Common myeloid progenitor, CD34-positive (primary cell): ENCODE data around the gene RRP12.
A peak's percentile ranks its signal among the peaks of the same experiment; 100 is the strongest.

ENCODE experiments used
- CTCF ChIA-PET: fragments of 350-600 bp; sonication (Branson Sonifier 250); formaldehyde crosslinking; loops from one replicate; lab custom pipeline; 2021; ENCODE audit warnings: antibody characterized with exemption; lab: Charles Lee
- POLR2A ChIA-PET: fragments of 350-600 bp; sonication (Branson Sonifier 250); formaldehyde crosslinking; loops from one replicate; lab custom pipeline; 2021; ENCODE audit warnings: antibody characterized with exemption; lab: Charles Lee
- DNase-seq, 3 donors: peaks; one replicate each; pipeline versions ENCODE4 v3.0.0 to v3.0.0-alpha.2; 2013
- H3K27ac ChIP-seq, 2 experiments: 1 replicate in 1 of 2; 2 replicates in 1 of 2; pipeline ENCODE4 v1.7.0; 2013; ENCODE audit warnings: inconsistent platforms in 2 of 2, low read length in 2 of 2, mild to moderate bottlenecking in 2 of 2, low read depth in 1 of 2, moderate library complexity in 1 of 2; ENCODE audit not compliant: severe bottlenecking in 2 of 2, insufficient read depth in 1 of 2, poor library complexity in 1 of 2
- H3K27me3 ChIP-seq, 5 experiments: replicated peaks in 2 of 5; 1 replicate in 3 of 5; 2 replicates in 2 of 5; pipeline versions ENCODE4 v1.6.1 to v1.7.0; 2013; ENCODE audit warnings: low read length in 4 of 5, mild to moderate bottlenecking in 2 of 5, moderate library complexity in 2 of 5, inconsistent platforms in 1 of 5; ENCODE audit not compliant: insufficient read depth in 5 of 5, control insufficient read depth in 4 of 5
- H3K36me3 ChIP-seq, 4 experiments: 1 replicate in 2 of 4; 2 replicates in 2 of 4; pipeline versions ENCODE4 v1.6.1 to v1.7.0; 2013; ENCODE audit warnings: low read length in 3 of 4, control low read depth in 1 of 4, mild to moderate bottlenecking in 1 of 4; ENCODE audit not compliant: control insufficient read depth in 4 of 4, insufficient read depth in 4 of 4
- H3K4me1 ChIP-seq, 4 experiments: 1 replicate in 3 of 4; 2 replicates in 1 of 4; pipeline versions ENCODE4 v1.6.1 to v1.7.1; 2013; ENCODE audit warnings: low read length in 3 of 4, mild to moderate bottlenecking in 3 of 4, control low read depth in 1 of 4, inconsistent platforms in 1 of 4, moderate library complexity in 1 of 4; ENCODE audit not compliant: control insufficient read depth in 4 of 4, insufficient read depth in 4 of 4; ENCODE audit errors: control extremely low read depth in 1 of 4
- H3K4me3 ChIP-seq, 7 experiments: 1 replicate in 4 of 7; 2 replicates in 3 of 7; pipeline versions ENCODE4 v1.5.1 to v1.7.0; 2013; ENCODE audit warnings: mild to moderate bottlenecking in 7 of 7, low read length in 6 of 7, moderate library complexity in 6 of 7, inconsistent platforms in 2 of 7, low read depth in 2 of 7, control low read depth in 1 of 7; ENCODE audit not compliant: insufficient read depth in 4 of 7, control insufficient read depth in 1 of 7; ENCODE audit errors: extremely low read depth in 1 of 7
- H3K9me3 ChIP-seq, 5 experiments: 1 replicate in 4 of 5; 2 replicates in 1 of 5; pipeline versions ENCODE4 v1.6.1 to v1.7.1; 2013; ENCODE audit warnings: low read length in 4 of 5, mild to moderate bottlenecking in 2 of 5, inconsistent platforms in 1 of 5, low read depth in 1 of 5, moderate library complexity in 1 of 5; ENCODE audit not compliant: control insufficient read depth in 4 of 5, insufficient read depth in 2 of 5; ENCODE audit errors: control extremely low read depth in 1 of 5
- WGBS: methylation state at CpG from one replicate; pipeline ENCODE4 v1.1.5; 2013; ENCODE audit not compliant: insufficient coverage; 5-methylcytosine and 5-hydroxymethylcytosine counted together

Gene RRP12

GRCh38 chr10:97435211-97435610 lies 34.1 kb upstream of the RRP12 start:
- 100% methylated on average over 3 of the region's 6 CpGs for WGBS
- POLR2A ChIA-PET = no interaction called here
- DNase-seq = no peak
- no peaks in the 10 kb centered on the region for H3K4me1 ChIP-seq
- H3K27ac ChIP-seq = no peak overlapping the region
- H3K27me3 ChIP-seq = no peaks in the 10 kb centered on the region
- CTCF ChIA-PET = interaction anchor here (1.1 kb wide), 1 partner anchor 10 kb away, joined by 3 read pairs; no protein-coding TSS in a partner anchor
- peaks cover 13 to 71% (median 53%) of the 10 kb centered on the region in 4 experiments for H3K36me3 ChIP-seq
- no peak overlapping the region for H3K4me3 ChIP-seq
- no peaks in the 10 kb centered on the region for H3K9me3 ChIP-seq

GRCh38 chr10:97434557-97434956 lies 33.4 kb upstream of the RRP12 start:
- H3K4me3 ChIP-seq = no peak overlapping the region
- no peaks in the 10 kb centered on the region for H3K9me3 ChIP-seq
- CTCF ChIA-PET = interaction anchor here (1.1 to 2.2 kb wide), 3 partner anchors 8 to 21 kb away, joined by 3 to 10 read pairs (median 3); no protein-coding TSS in a partner anchor
- POLR2A ChIA-PET = no interaction called here
- H3K36me3 ChIP-seq = peaks cover 11 to 70% (median 57%) of the 10 kb centered on the region in 4 experiments
- no peaks in the 10 kb centered on the region for H3K27me3 ChIP-seq
- H3K27ac ChIP-seq = no peak overlapping the region
- DNase-seq = no peak
- 100% methylated on average over 1 of the region's 1 CpG for WGBS
- H3K4me1 ChIP-seq = no peaks in the 10 kb centered on the region

- no peaks in the 10 kb centered on the region for H3K27me3 ChIP-seq
- POLR2A ChIA-PET = no interaction called here
- CTCF ChIA-PET = interaction anchor here (1.1 to 2.2 kb wide), 4 partner anchors 9 to 33 kb away, joined by 3 to 10 read pairs (median 3); partner anchors contain the start of gene RRP12
- no peak overlapping the region for H3K27ac ChIP-seq
- no peaks in the 10 kb centered on the region for H3K9me3 ChIP-seq
- no peak for DNase-seq
- peaks cover 0 to 3% (median 0%) of the 10 kb centered on the region in 4 experiments for H3K4me1 ChIP-seq
- H3K4me3 ChIP-seq = no peak overlapping the region
- peaks cover 11 to 70% (median 58%) of the 10 kb centered on the region in 4 experiments for H3K36me3 ChIP-seq
Measured at GRCh38 chr10:97434055-97434454, 32.9 kb upstream of the RRP12 start.

GRCh38 chr10:97428572-97428981 lies 27.4 kb upstream of the RRP12 start:
- no peaks in the 10 kb centered on the region for H3K9me3 ChIP-seq
- CTCF ChIA-PET = interaction anchor here (1.3 kb wide), 1 partner anchor 16 kb away, joined by 3 read pairs; no protein-coding TSS in a partner anchor
- no peak for DNase-seq
- peaks cover 5 to 47% (median 29%) of the 10 kb centered on the region in 4 experiments for H3K36me3 ChIP-seq
- peak overlapping the region in 1 of 7 experiments; percentile 14 for H3K4me3 ChIP-seq
- POLR2A ChIA-PET = no interaction called here
- H3K4me1 ChIP-seq = peaks cover 10 to 34% (median 21%) of the 10 kb centered on the region in 4 experiments
- peak overlapping the region in 1 of 2 experiments; percentile 31 for H3K27ac ChIP-seq
- 90% methylated on average over 4 of the region's 4 CpGs for WGBS
- no peaks in the 10 kb centered on the region for H3K27me3 ChIP-seq

GRCh38 chr10:97427571-97428179 lies 26.5 kb upstream of the RRP12 start:
- peak overlapping the region in 1 of 2 experiments; percentile 35 for H3K27ac ChIP-seq
- ChIA-PET CTCF (interaction anchor here (1.7 kb wide), 1 partner anchor 27 kb away, joined by 5 read pairs; no protein-coding TSS in a partner anchor), POLR2A (no interaction called here)
- WGBS = 100% methylated on average over 4 of the region's 9 CpGs
- DNase-seq = no peak
- H3K27me3 ChIP-seq = no peaks in the 10 kb centered on the region
- no peaks in the 10 kb centered on the region for H3K9me3 ChIP-seq
- H3K4me3 ChIP-seq = peak overlapping the region in 4 of 7 experiments; percentile 79 to 97 (median 93)
- peaks cover 5 to 43% (median 25%) of the 10 kb centered on the region in 4 experiments for H3K36me3 ChIP-seq
- H3K4me1 ChIP-seq = peaks cover 10 to 40% (median 21%) of the 10 kb centered on the region in 4 experiments

- DNase-seq = peak in 2 of 3 donors; percentile 28 to 29
Measured at GRCh38 chr10:97426776-97427570, 25.8 kb upstream of the RRP12 start.

More at GRCh38 chr10:97426776-97427570, 25.8 kb upstream of the RRP12 start:
- Histone ChIP-seq H3K27me3 (no peaks in the 10 kb centered on the region), H3K4me3 (peak overlapping the region; percentile 78 to 97 (median 88)), H3K27ac (peak overlapping the region in 1 of 2 experiments; percentile 75), H3K36me3 (peaks cover 5 to 40% (median 22%) of the 10 kb centered on the region in 4 experiments), H3K4me1 (peaks cover 10 to 40% (median 21%) of the 10 kb centered on the region in 4 experiments), H3K9me3 (no peaks in the 10 kb centered on the region)
- 49% methylated on average over 20 of the region's 34 CpGs for WGBS
- POLR2A ChIA-PET = no interaction called here
- CTCF ChIA-PET = interaction anchor here (1.7 kb wide), 1 partner anchor 26 kb away, joined by 5 read pairs; no protein-coding TSS in a partner anchor
